GM18526 (cell line): ENCODE data around the gene WRNIP1.

Experiments used
- POLR2A ChIP-seq: IDR thresholded peaks from 3 replicates; pipeline ENCODE4 v1.6.1; 2011; ENCODE audit not compliant: insufficient read length; ENCODE audit errors: extremely low read depth

The WRNIP1 gene

DNA sequence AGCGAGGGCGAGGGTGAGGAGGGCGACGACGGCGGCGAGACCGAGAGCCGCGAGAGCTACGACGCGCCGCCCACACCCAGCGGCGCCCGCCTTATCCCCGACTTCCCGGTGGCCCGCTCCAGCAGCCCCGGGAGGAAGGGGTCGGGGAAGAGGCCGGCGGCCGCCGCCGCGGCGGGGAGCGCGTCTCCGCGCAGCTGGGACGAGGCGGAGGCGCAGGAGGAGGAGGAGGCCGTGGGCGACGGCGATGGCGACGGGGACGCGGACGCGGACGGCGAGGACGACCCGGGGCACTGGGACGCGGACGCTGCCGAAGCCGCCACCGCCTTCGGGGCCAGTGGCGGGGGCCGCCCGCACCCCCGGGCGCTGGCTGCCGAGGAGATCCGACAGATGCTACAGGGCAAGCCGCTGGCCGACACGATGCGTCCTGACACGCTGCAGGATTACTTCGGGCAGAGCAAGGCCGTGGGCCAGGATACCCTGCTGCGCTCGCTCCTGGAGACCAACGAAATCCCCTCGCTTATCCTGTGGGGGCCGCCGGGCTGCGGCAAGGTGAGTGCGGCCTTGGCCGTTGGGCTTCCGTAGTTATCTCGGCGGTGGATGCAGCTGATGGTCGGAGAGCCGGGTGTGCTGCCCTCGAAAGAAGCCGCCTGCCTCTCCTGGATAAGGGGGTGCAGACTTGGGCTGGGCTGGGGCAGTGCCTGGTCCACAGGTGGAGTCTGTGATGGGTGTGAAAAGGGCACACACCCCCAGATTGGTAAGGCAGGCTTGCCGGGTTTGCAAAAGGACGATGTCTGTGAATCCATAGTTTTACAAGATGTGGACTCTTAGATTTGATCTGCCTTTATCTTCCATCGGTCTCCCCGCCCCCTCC is 938 bp downstream of the WRNIP1 start:
- TF ChIP-seq POLR2A: no peak

DNA sequence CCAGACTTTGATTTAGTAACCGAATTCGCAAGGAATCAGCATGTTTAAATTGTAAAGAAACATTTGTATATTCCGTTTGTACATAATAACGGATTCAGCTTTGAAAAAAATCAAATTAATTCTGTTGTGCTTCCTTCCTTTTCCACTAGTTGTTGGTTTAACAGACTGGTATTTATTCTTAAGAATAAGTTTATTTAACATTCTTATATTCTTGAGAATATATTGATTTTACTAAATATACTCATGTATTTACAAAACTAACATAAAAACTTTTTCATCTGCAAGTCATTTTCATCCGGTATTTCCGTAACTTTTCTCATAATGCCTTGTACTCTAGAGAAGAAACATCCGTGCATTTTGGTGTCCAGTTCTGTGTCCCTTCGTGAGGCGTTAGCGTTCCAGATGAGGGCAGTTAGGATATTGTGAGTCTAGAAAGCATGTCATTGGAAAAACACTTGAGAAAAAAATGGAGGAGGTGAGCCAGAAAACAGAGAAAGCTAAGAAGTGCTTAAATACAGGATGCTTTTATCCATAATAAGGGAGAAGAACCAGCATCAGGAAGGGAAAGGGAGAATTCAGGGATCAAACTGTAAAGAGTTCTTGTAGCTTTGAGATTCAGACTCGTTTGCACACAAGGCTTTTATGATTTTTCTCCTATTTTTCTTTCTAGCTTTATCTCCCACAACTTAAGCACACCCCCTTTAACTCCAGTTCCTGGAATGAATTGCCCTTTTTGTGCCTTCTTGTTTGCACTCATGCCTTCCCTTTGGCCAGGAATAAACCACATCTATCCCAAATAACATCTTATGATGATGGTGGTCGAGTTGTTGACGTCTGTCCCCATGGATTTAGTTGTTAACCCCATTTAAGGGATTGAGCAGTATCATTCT is 1.8 kb downstream of the WRNIP1 start:
- no peak for TF ChIP-seq POLR2A

- TF ChIP-seq POLR2A: no peak
Measured at GRCh38 chr6:2767657-2768524, 2.7 kb downstream of the WRNIP1 start.

GRCh38 chr6:2768696-2769095 is 3.5 kb downstream of the WRNIP1 start:
- no peak for TF ChIP-seq POLR2A

- no peak for TF ChIP-seq POLR2A
Measured at GRCh38 chr6:2770171-2770570, 5.0 kb downstream of the WRNIP1 start.

DNA sequence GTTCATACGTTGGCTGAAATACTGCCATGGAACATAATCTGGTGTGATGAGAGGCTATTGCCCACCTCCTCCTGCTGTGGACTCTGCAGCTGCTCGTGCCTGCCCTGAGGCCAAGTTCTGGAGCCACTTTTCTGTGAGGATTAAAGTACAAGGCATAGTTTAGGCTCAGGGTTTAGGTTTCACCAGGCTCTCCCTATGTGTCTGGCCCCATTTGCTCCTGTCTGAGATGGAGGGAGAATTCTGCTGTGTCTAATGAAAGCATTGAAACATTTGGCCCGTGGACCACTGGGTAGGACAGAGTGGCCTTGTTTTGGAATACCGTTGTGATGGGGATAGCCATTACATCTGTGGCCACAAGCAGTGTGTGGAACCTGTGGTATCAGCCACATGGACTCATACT is 5.9 kb downstream of the WRNIP1 start:
- no peak for TF ChIP-seq POLR2A

- TF ChIP-seq POLR2A: no peak
Measured at GRCh38 chr6:2772840-2773239, 7.6 kb downstream of the WRNIP1 start.

DNA sequence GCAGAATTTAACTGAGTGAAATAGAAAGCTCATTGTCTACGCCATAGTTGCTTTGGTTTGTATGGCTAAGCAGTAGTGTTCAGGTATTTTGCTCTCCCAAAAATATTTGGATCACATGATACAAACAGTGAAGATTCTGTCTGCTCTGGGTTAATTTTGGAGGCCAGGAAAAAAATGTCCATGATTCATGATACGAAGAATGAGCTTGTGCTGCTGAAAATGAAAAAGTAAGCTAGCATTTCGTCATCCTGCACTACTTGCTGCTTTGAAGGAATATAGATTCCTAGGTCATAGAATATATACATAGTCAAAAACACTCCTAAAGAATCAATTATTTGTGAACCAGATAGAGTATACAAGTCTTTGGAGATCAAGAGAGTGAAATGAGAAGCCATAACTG is 8.3 kb downstream of the WRNIP1 start:
- no peak for TF ChIP-seq POLR2A

DNA sequence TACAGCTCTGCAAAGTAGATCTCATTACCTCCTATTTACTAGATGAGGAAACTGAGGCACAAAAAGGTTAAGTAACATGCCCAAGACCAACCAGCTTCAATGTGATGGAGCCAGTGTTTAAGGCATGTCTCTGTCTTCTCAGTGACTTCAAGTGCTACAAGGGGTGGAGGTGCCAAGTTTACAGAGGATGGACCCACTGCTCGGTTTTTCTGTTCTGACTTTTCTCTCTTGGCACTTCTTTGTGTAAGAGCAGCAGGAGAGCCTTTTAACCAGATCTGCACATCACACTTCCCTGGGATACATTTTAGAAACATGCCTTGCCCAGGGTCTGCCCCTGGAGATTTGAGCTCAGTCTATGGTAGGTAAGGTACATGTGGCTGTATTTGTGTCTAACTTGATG is 9.8 kb downstream of the WRNIP1 start:
- no peak for TF ChIP-seq POLR2A

- TF ChIP-seq POLR2A: no peak
Measured at GRCh38 chr6:2777249-2777648, 12.1 kb downstream of the WRNIP1 start.

DNA sequence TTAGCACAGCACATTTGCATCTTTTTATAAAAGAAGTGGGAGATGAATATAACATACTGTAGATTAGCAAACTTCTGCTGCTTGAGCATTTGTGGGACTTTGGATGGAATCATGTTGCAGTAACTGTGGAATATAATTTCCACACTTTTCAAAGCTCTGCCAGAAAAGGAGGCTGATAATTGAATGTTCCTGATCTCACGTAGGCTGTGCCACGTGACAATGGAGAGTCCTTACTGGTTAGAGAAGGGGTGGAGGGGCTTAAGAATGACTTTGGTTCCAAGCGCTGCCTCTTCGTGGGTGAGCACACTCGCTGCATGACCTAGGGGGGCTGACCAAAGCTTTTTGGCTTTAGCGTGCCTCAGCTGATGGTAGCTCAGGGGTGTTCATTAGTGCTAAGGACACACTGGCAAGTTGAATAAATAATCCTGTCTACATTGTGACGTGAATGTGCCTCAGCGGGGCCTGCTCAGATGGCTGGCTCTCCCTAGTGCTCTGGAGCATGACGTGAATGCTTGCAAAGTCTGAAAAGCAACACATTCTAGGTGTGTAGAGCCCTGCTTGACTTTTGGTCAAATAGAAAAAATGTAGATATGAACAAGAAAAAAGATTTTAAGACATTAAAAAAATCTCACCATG is 15.0 kb downstream of the WRNIP1 start:
- TF ChIP-seq POLR2A: no peak

DNA sequence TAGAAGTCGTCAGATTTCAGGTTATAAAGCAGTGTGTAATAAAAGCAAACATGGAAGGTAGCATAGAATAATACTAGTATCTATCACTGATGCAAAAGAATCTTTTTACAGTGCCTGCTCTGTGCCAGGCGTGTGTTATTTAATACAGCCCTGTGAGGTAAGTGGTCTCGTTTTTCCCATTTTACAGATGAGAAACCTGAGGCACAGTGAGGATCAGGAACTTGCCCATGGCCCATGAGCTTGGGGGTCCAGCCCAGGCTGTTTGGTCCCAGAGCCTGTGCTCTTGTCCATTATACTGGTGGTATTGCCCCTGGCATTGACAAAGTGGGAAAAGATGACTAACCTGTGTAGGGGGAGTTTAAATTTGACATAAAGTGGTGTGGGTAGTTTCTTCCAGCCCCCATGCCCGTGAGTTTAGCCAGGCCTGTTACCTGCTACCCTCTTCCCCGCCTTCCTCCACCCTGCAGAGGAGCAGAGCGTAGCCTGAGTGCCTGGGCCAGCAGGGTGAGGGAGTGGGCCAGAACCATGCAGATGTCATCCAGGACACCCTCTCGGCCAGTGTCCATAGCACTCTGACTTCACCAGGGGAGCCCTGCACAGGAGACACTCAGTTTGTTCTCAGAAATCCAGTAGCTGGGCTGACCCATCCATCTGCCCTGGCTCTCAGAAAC is 16.6 kb downstream of the WRNIP1 start:
- TF ChIP-seq POLR2A: no peak

GRCh38 chr6:2782356-2782708 is 17.1 kb downstream of the WRNIP1 start:
- no peak for TF ChIP-seq POLR2A

DNA sequence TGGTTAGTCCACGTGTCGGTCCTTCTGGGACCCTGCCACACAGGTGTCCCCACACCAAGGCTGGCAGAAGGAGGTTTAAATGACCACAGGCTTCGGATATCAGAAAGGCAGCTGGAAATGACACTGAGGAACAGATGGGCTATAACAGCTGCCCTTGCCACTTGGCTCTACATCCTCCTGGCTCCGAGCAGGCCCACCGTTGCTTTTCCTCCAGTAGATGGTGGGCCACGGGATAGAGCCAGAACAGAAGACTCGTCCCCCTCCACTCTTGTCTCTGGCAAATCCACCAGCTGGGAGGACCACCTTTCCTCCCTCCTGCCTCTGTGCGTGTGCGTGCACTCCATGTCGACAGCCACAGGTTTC is 17.6 kb downstream of the WRNIP1 start:
- TF ChIP-seq POLR2A: no peak

- TF ChIP-seq POLR2A: no peak
Measured at GRCh38 chr6:2783188-2783963, 18.2 kb downstream of the WRNIP1 start.
